BJ (cell line): Measurements from ENCODE around the gene INHBB. TPM values are rescaled to one million over a fixed set of nuclear protein-coding genes. Genes with fewer than 3 reads are reported as not detected.
"Not testable (repeated sequence)": the region's sequence is repeated elsewhere in the genome, so short reads cannot be mapped to it uniquely, and the experiment has no call there.

ENCODE experiments used
- CTCF ChIA-PET: fragments of 350-600 bp; formaldehyde crosslinking; extraction: SDS; loops from one replicate; lab custom pipeline; 2021; ENCODE audit warnings: antibody characterized with exemption, inconsistent platforms; lab: Yijun Ruan, JAX
- POLR2A ChIA-PET: fragments of 300-600 bp; sonication (Branson Sonifier 250); formaldehyde crosslinking; extraction: SDS; loops from one replicate; lab custom pipeline; 2021; ENCODE audit warnings: antibody characterized with exemption; lab: Charles Lee
- DNase-seq: peaks from one replicate; pipeline ENCODE4 v3.0.0-alpha.2; 2011; ENCODE audit warnings: low read depth
- H3K27me3 ChIP-seq: 2 replicates; pipeline ENCODE4 v1.6.0; 2011; ENCODE audit warnings: low read length; ENCODE audit not compliant: control insufficient read depth, insufficient read depth
- H3K36me3 ChIP-seq: 2 replicates; pipeline ENCODE4 v1.5.1; 2011; ENCODE audit warnings: low read length; ENCODE audit not compliant: control insufficient read depth, insufficient read depth
- H3K4me3 ChIP-seq: 2 replicates; pipeline ENCODE4 v1.5.1; 2011; ENCODE audit warnings: low read depth, mild to moderate bottlenecking, control low read depth, low read length
- CTCF ChIP-seq: IDR thresholded peaks from 2 replicates; pipeline ENCODE4 v1.5.1; 2011; ENCODE audit warnings: low read depth, mild to moderate bottlenecking, control low read depth, inconsistent platforms, low read length, moderate library complexity; ENCODE audit not compliant: insufficient read depth
- polyA plus RNA-seq: library from polyadenylated mRNA; depleted of rRNA; stranded (reverse); fragments of >200 nt; gene quantifications from 2 replicates; pipeline ENCODE4 v1.2.3, GENCODE V29; 2011

INHBB gene
- polyA plus RNA-seq, 1 experiment, result 3.9 TPM

GRCh38 chr2:120388222-120389035, 42.5 kb downstream of the INHBB start:
- H3K27me3 ChIP-seq, result peaks cover 6% of the 10 kb centered on the region
- POLR2A ChIA-PET, result no interaction called here
- H3K36me3 ChIP-seq, result no peaks in the 10 kb centered on the region
- TF ChIP-seq CTCF, result no peak
- no peak overlapping the region for H3K4me3 ChIP-seq
- CTCF ChIA-PET, result no interaction called here
- no peak for DNase-seq

- no peak for TF ChIP-seq CTCF
- ChIA-PET POLR2A (no interaction called here), CTCF (no interaction called here)
- Histone ChIP-seq H3K36me3 (no peaks in the 10 kb centered on the region), H3K27me3 (peaks cover 4% of the 10 kb centered on the region; the same call in 1 of the 2 replicates), H3K4me3 (no peak overlapping the region)
- no peak for DNase-seq
Observed at GRCh38 chr2:120389036-120389391, 43.1 kb downstream of the INHBB start.

DNA sequence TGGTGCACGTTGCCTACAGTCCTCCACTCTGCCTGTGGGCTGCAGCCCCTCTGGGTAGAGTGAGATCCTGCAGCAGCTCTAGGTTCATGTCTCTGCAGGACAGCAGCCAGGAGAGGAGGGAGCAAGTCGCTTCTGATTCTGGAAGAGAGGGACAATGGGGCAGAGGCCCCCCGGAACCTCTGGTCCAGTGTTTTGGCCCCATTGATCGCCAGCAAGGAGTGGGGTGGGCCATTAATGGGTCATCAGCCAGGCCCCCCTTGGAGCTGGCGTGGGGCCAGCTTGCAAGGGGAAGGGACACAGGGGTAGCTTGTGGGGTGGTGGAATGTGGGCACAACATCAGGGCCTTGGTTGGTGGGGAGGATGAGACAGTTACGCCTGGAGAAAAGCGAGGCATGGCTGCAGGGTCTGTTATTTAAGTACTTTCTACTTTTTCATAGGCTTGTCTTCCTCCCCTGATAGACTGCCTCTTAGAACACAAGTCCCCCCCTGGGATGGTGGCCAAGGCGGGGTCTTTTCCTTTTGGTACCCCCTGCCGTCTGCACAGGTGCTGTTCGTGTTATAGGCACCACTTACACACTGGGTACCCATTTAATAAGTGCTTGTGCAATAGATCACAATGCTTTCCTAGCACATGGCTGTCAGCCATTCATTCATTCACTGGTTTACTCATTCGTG, 44.6 kb downstream of the INHBB start:
- POLR2A ChIA-PET, result no interaction called here
- Histone ChIP-seq H3K27me3 (peaks cover 4% of the 10 kb centered on the region; the same call in 1 of the 2 replicates), H3K4me3 (no peak overlapping the region), H3K36me3 (no peaks in the 10 kb centered on the region)
- TF ChIP-seq CTCF, result no peak
- CTCF ChIA-PET, result no interaction called here
- DNase-seq, result no peak

- H3K36me3 ChIP-seq, H3K4me3 ChIP-seq, POLR2A ChIA-PET, CTCF ChIA-PET, H3K27me3 ChIP-seq, DNase-seq: not testable (repeated sequence)
Observed at GRCh38 chr2:120391382-120391781, 45.4 kb downstream of the INHBB start.

DNA sequence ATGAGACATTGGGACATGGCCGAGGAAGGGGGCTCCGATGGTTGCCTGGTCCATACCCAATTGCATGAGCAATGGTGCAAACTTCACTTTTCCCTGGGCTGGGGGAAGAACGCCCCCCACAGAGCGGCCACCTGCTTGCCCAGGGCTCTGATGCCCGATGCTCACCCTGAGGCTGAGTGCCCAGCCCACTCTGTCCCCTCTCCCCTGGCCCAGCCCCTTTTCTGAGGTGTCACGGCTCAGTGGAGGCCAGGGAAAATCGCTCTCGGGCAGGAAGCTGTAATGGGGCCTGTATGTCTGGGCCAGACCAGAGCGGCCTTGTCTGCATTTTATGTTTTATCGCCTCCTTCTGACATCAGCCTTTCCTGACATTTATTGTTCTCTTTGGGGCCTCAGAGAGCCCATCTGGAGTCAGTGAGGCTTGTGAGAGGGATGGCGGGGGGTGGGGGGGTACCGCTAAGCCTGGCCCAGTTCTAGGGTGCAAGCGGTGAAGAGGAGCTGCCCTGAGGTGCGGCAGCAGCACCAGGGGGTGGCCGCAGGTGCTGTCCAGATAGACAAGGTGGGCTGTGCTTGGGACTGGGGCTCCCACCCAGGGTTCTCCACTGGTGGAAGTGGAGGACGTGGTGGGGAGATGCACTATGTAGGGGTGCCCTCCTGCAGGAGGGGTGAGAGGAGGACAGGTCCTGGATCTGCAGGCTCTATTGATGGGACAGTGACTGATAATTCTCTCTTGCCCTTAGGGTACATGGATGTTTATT, 46.2 kb downstream of the INHBB start:
- CTCF ChIA-PET, result no interaction called here
- POLR2A ChIA-PET, result no interaction called here
- H3K4me3 ChIP-seq, result no peak overlapping the region
- no peaks in the 10 kb centered on the region for H3K36me3 ChIP-seq
- no peak for DNase-seq
- TF ChIP-seq CTCF, result no peak
- peaks cover 4% of the 10 kb centered on the region; the same call in 1 of the 2 replicates for H3K27me3 ChIP-seq
